CD4-positive, alpha-beta T cell treated with Interleukin-15 for 1 hour (primary cell): Measurements from ENCODE around the gene HHIPL1.

Experiments used
- DNase-seq: peaks from one replicate; pipeline ENCODE4 v3.0.0-alpha.2; 2020

HHIPL1 gene

DNA sequence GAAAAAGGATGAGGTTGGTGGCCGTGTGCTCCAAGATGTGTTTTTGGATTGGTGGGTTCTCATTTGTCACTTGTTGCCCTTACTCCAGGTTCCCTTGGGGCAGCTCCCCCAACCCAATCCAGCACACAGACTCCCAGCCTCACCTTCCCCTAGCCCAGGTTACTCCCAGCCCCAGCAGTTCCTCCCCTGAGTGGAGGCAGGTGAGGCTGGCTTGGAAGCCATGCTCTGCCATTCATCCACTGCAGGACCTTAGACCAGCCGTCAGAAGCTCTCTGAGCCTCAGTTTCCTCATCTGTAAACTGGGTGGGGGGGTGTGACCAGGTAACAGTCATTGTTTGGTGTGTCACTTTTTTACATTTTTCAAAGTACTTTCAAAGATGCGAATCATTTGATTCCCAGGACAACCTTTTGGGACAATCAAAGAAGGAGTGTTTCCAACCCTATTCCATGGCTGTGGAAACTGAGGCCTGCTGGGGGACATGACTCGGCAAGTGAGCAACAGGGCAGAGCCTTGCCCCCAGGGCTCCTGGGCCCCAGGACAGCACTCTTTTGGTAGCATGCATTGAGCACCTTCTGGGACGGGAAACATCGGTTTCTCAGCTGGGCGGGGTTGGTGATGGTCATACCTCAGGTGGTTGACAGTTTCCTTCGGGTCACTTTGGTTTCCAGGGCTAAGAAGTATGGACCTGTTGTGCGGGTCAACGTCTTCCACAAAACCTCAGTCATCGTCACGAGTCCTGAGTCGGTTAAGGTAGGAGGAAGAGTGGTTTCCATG is 46.4 kb downstream of the HHIPL1 start:
- no peak for DNase-seq

DNA sequence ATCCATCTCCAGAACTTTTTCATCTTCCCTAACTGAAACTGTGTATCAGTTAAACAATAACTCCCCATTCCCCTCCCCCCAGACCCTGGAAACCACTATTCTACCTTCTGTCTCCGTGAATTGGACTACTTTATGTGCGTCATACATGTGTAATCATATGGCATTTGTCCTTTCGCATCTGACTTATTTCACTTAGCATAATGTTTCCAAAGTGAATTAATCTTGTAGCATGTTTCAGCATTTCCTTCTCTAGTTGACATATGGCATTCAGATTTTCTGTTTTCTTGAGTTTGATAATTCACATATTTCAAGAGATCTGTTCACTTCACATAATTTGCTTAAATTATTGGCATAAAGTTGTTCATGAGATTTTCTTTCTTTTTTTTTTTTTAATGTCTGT is 49.0 kb downstream of the HHIPL1 start:
- DNase-seq: no peak

DNA sequence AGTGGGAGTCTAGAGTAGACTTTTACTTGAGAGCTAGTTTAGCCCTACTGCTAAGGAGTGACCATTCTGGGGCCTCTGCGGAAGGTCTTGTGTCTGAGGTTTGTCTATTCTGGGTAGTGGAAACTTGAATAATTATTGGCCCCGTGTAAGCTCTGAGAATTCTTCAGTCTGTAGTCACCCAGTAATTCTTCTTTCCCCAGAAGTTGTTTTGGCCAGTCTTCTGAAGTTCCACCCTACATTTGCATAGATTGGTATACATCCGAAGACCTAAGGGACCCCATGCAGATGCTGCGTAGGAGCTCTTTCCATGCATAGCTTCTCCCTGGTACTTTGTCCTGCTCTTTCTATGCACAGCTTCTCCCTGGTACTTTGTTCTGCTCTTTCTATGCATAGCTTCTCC is 52.0 kb downstream of the HHIPL1 start:
- DNase-seq: no peak

DNA sequence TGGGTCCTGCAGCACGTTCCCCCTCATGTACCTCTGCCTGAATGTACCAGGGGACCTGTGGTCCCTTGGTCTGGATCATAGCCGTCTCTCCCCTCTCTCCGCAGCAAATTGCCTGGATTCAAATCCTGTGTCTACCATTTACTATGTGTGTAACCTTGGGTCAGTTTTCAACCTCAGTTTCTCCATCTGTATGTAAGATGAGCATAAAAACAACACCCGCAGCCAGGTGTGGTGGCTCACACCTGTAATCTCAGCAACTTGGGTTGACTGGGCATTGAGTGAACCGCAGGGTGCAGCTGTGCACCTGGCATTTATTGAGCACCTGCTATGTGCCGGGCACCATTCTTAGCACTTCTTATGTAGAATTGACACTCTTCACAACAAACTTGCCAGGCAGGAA is 53.3 kb downstream of the HHIPL1 start:
- DNase-seq: no peak

DNA sequence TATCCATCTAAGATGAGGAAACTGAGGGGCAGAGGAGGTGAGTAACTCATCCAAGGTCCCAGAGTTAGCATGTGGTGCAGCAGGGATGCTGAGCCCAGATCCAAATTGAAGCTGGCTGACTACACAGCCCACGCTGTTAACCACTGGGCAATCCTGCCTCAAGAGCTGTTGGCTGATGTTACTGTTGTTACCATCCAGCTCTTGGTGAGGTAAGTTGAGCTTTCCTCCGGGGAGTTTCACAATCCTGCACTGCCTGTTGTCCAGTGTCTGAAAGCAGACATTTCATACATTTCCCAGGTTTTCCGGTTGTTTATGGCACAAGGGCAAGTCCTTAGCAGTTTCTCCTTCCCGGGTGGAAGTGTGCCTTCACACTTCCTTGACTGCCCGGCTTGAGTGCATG is 53.7 kb downstream of the HHIPL1 start:
- DNase-seq: no peak

DNA sequence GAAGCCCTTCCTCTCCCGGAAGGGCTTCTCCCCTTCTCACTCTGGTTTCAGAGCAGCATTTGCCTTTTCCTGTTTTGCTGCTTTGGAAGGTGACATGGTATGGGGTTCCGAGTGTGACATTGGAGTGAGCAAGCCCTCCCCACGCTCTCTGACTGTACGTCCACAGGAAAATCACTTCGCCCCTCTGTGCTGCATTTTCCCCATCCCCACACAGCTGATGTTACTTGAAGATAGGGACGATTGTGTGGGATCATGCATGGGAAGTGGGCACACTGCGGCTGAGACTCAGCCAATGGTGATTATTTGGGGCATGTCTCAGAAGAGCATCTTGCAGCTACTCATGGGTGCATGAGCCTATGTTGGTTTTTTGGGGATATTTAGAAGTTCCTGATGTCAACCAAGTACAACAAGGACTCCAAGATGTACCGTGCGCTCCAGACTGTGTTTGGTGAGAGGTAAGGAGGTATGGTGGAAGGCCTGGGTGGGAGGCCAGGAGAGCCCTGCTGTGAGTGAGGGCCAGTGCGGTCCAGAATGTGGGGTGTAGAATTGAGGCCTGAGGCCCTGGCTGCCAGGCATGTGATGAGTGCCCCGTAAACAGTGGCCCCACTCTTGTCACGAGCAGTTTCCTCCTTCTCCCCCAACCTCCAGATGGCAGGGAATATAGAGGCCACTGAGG is 54.3 kb downstream of the HHIPL1 start:
- DNase-seq: no peak

DNA sequence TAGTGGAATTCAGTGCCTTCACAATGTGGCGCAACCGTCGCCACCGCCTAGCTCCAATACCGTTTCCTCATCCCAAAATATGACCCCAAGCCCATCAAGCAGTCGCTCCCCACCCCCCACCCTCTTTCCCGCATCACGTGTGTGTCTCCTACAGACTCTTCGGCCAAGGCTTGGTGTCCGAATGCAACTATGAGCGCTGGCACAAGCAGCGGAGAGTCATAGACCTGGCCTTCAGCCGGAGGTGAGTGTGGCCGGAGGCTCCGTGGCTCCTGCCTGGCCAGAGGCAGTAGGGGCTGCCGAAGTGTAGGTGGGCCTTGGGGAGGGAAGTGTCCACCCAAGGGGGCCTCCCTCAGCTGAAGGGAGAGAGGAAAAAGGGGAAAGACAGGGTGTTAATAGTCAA is 54.9 kb downstream of the HHIPL1 start:
- DNase-seq: no peak

DNA sequence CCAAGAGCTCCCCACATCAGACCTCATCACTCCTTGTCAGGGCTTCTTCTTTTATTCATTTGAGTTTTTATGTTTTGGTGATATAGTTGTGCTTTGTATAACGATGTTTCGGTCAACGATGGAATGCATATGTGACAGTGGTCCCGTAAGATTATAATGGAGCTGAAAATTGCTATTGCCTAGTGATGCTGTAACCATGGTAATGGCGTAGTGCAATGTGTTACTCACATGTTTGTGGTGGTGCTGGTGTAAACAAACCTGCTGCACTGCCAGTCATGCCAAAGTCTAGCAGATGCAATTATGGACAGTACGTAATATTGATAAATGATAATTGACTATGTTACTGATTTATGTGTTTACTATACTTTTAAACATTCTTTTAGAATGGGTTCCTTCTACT is 55.5 kb downstream of the HHIPL1 start:
- DNase-seq: no peak

DNA sequence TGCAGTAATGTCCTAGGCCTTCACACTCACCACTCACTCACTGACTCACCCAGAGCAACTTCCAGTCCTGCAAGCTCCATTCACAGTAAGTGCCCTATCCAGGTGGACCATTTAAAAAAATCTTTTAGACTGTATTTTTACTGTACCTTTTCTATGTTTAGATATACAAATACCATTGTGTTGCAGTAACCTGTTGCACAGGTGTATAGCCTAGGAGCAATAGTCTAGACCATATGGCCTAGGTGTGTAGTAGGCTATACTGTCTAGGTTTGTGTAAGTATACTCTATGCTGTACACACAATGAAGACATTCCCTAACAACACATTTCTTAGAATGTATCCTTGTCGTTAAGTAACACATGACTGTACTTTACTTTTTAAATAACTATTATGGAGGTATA is 56.3 kb downstream of the HHIPL1 start:
- DNase-seq: no peak

DNA sequence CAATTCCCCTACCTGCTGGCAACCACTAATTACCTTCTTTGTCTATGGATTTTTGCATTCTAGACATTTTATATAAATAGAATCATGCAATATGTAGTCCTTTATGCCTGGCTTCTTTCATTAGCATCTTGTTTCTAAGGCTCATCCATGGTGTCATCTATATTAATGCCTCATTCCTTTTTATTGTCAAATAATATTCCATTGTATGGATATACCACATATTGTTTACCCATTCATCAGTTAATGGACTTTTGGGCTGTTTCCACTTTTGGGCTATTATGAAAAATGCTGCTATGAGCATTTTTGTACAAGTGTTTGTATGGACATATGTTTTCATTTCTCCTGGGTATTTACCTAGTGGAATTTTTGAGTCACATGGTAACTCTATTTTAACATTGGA is 57.2 kb downstream of the HHIPL1 start:
- no peak for DNase-seq

DNA sequence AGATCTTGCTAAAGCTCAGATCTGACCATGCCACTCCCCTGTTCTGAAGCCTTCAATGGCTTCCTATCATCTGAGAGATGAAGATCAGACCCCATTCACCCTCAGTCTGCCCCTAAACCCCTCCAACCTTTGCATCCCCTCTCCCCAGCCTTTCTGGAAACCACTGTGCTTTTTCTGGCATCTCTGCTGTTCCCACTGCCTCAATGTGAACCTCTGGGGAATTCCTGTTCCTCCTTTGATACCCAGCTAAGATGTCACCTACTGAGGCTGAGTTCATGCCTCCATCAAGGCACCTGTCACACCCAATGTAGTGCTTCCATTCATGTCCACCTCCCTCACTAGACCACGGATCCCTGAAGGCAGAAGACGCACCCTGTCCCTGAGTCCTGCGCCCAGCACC is 58.5 kb downstream of the HHIPL1 start:
- DNase-seq: no peak

DNA sequence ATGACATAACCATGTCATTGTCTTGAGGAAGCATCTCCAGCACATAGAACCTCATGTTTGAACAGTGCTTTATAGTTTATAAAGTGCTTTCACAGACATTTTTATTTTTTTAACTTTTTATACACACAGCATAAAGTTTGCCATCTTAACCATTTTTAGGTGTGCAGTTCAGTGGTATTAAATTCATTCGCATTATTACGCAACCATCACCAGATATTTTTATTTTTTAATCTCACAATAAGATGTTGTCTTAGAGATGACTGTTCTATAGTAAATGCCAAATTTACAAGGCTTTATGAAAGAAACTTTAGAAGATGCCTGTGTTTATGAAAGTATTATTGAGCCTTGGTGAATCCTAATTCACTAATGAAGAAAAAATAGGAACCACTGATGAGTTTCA is 59.1 kb downstream of the HHIPL1 start:
- no peak for DNase-seq

DNA sequence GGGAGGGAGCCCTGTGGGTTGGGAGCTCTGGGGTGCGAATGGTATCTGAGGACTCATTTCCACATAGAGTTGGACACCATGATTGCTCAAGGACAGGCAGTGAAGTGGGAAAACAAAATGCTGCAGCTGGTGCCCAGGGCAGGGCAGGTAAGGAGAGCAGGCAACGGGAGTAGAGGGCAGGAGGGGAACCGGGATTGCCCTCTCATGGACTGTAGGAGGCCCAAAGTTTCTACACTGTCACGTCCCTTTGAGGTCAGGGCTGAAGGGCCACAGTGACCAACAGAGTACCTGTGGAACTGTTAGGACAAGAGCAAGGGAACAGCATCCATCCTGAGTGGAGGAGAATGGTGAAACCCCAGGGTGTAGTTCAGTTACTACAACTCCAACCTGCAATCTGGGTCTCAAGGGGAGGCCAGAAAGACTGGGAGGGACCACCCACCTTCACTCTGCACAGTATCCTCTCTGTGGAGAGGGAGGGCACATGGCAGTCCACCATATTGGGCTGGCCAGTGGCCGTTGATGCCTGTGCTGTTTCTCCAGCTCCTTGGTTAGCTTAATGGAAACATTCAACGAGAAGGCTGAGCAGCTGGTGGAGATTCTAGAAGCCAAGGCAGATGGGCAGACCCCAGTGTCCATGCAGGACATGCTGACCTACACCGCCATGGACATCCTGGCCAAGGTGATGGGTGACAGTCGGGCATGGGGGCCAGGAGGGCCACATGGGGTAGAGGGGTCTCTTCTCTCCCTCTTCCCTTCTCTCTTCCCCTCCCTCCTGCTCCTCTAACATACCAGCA is 61.4 kb downstream of the HHIPL1 start:
- DNase-seq: no peak

DNA sequence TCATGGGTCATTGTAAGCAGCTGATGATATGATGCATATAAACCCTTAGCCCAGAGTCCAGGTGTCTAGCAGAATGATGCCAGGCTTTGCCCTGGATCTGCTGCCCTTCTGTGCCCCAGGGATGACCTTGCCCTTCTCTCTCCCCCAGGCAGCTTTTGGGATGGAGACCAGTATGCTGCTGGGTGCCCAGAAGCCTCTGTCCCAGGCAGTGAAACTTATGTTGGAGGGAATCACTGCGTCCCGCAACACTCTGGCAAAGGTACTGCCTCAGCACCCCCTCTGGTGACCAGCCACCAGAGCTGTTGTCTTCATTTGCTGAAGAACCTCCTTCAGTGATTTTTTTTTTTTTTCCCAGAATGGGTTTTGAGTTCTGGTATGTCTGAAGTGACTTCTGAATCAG is 62.5 kb downstream of the HHIPL1 start:
- DNase-seq: no peak

DNA sequence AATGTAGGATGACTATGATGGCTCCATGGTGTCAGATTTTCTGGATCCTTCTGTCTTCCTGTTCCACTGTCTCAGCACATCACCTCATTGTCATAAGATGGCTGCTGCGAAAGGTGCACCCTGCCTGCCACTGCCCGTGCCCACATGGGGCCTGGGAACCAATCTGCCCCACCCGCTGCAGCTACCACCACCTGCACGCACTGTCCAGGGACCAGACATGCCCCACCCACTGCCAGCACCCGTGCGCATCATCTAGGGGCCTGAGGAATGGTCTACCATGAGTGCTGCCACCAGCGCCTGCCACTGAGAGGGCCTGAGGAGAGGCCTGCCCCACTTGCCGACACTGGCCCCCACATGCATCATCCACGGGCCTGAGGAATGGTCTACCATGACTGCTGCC is 63.0 kb downstream of the HHIPL1 start:
- DNase-seq: no peak

DNA sequence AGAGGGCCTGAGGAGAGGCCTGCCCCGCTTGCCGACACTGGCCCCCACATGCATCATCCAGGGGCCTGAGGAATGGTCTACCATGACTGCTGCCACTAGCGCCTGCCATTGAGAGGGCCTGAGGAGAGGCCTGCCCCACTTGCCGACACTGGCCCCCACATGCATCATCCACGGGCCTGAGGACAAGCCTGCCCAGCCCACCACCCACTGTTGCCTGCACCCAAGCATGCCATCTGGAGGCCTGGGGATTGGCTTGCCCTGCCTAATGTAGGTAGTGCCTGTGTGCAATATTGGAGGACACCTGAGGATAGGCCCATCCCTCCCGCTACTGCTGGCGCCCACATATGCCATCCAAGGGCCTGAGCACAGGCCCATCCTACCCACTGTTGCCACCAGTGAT is 63.5 kb downstream of the HHIPL1 start:
- no peak for DNase-seq

DNA sequence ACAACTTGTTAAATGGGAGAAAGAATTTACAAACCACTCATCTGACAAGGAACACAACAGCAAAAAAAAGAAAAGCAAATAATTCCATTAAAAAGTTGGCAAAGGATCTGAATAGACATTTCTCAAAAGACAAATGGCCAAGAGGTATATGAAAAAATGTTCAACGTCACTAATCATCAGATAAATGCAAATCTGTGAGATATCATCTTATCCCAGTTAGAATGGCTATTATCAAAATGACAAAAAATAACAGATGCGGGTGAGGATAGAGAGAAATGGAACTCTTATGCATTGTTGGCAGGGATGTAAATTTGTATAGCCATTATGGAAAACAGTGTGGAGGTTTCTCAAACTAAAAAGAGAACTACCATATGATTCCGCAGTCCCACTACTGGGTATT is 69.0 kb downstream of the HHIPL1 start:
- no peak for DNase-seq

DNA sequence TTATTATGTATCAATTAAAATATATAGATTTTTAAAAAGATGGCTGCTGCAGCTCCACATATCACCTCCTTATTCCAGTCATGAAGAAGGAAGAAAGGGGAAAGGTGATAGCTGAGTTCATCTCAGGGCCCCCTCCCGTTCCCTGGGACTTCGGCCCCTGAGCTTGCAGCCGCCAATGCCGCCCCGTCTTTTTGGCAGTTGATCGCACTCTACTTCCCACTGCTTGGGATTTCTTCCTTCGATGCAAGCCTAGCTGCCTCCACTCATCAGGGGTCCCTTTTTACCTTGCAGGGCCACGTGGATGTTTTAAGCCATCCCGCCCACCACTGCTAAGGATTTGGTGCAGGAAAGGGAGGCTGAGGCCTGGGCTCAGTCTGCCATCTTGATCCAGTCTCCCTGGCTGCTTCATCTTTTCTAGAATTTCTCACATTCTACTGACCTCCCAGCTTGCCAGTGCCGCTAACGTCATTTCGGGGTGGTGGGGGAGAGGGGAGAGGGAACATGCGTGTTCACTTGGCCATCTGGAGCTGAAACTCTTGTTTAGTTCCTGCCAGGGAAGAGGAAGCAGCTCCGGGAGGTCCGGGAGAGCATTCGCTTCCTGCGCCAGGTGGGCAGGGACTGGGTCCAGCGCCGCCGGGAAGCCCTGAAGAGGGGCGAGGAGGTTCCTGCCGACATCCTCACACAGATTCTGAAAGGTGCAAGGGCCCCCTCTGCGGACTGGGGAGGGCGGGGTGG is 70.5 kb downstream of the HHIPL1 start:
- DNase-seq: no peak

DNA sequence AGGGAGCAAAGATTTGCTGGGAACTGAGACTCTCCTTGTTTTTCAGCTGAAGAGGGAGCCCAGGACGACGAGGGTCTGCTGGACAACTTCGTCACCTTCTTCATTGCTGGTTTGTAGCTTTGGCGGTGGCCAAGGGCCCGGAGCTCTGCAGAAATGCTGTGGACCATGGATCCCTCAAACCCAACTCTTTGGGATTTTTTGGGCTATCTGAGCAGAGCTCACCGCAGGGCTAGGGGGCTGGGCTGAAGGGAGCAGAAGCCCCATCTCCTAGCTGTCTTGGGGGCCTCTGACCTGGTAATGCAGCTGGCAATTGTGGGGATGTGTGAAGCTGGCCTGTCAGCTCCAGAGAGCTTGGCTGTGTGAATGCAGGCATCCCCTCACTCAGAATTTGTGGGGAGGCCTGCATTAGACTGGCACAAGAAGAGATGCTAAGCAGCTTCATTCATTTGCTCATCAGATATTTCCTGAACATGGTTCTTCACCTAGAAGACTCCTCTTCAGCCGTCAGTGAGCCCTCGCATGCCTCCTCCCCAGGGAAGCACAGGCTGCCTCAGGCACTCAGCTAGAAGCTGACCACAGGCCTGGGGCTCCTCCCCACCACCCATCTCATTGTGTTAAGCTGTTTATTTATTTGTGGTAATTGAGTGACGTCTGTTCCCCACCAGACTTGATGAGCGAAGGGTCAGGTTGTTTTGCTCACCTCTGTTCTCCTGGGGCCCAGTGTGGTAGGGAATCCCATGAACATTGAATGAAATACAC is 71.3 kb downstream of the HHIPL1 start:
- no peak for DNase-seq

DNA sequence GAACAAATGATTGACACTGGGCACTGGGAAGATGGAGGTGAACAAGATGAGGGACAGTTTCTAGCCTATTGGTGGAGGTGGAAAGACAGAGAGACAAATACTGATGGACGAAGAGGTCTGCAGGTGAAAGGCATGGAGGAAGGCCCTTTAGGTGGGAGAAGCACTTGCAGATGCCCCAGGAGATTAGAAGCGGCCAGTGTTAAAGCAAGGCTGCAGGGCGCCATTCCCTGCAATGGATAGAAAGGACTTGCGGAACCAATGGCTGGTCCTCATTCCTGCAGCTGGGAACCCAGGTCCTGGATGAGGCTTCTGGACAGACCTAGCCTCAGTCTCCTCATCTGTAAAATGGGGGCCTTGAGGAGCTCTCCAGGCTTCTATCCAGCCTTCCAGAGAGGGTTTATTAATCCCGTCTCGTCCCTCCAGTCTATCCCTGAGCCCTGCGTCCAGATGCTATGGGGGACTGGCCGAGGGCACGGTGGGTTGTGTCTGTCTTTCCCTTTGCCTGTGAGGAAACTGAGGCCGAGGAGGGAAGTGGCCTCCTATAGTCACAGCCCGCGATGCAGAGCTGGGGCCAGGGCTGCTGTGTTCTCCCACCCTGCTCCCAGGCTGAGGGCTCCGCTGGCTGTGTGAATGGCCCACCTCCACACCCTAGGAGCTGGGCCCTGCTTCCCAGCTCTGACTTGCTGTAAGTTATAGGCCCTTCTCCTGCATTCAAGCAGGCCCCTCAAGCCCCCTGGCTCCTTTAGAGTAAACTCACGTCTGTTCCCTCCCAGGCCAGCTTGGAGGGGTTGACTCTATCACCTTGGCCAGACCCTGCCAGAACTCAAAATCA is 72.1 kb downstream of the HHIPL1 start:
- no peak for DNase-seq

DNA sequence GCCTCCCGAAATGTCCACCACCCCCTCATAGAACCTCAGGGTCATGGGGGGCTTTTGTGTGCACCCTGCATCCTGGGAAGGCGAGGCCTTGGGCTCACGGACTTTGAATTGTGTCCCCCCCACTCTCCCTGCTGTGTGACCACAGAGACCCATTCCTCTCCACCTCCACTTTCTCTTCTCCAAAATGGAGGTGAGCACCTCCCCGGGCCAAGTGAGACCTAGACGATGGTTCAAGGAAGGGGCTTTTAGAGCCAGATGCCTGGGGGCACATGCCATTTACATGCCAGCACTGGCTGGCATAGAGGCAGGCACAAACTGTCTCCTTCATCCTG is 72.7 kb downstream of the HHIPL1 start:
- no peak for DNase-seq
